Suprapubic skin (tissue), 2 donors: ENCODE results near the gene PIGL.

ENCODE experiments used
- EP300 ChIP-seq: sonication (generic); formaldehyde crosslinking; IDR thresholded peaks from one replicate; pipeline ENCODE4 v1.6.1; 2017; ENCODE audit warnings: antibody characterized with exemption
- POLR2A ChIP-seq, 2 donors: fragments of 450-650 bp; IDR thresholded peaks; one replicate each; pipeline ENCODE4 v1.6.1; 2017; ENCODE audit warnings: antibody characterized with exemption in 2 of 2, mild to moderate bottlenecking in 2 of 2, moderate library complexity in 2 of 2

DNA sequence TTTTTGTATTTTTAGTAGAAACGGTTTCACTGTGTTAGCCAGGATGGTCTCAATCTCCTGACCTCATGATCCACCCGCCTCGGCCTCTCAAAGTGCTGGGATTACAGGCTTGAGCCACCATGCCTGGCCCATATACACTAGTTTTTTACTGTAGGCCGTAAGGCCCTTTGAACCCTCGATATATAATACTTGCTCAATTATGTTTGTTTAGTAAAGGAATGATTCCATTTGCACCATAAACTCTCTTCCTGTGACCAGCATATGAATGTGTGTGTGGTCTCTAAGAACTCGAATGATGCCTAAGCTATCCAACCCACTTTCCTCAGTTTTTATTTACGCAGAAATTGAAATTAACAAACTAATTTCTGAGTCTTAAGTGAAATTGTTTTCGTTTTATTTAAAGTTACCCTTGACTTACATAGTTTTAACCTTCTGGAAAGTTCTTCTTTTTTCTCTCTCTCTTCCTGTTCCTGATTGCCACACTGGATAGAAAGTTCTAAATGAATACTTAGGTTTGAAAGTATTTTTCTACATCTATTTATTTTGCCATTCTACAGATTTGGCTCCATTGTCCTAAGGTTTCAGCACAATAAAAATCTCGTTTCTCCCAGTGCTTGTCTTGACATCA lies 37.9 kb downstream of the PIGL start:
- no peak for TF ChIP-seq EP300
- TF ChIP-seq POLR2A (IDR thresholded peaks at IDR 0.05), result no peak
